WTC11 (cell line): ENCODE measurements around the gene PTPRH.

ENCODE experiments used
- AFF4 ChIP-seq: sonication (generic); formaldehyde crosslinking; IDR thresholded peaks from 2 replicates; pipeline ENCODE4 v1.8.1; 2023; ENCODE audit warnings: mild to moderate bottlenecking, missing genetic modification reagents, borderline replicate concordance
- ATF2 ChIP-seq: sonication (generic); formaldehyde crosslinking; IDR thresholded peaks from 2 replicates; pipeline ENCODE4 v1.8.1; 2022; ENCODE audit warnings: low read depth, missing genetic modification reagents, borderline replicate concordance
- ATF3 ChIP-seq: sonication (generic); formaldehyde crosslinking; conservative IDR thresholded peaks from 2 replicates; pipeline ENCODE4 v1.8.1; 2022; ENCODE audit warnings: mild to moderate bottlenecking, missing genetic modification reagents
- CREB1 ChIP-seq: sonication (generic); formaldehyde crosslinking; IDR thresholded peaks from 2 replicates; pipeline ENCODE4 v1.8.0; 2023; ENCODE audit warnings: mild to moderate bottlenecking, missing genetic modification reagents
- CTCF ChIP-seq: fragments of 200-600 bp; IDR thresholded peaks from 2 replicates; pipeline ENCODE4 v1.8.0; 2022; ENCODE audit warnings: antibody characterized with exemption
- ESRRA ChIP-seq: sonication (generic); formaldehyde crosslinking; IDR thresholded peaks from 2 replicates; pipeline ENCODE4 v1.8.1; 2022; ENCODE audit warnings: mild to moderate bottlenecking, missing genetic modification reagents, borderline replicate concordance
- JUN ChIP-seq: sonication (generic); formaldehyde crosslinking; IDR thresholded peaks from 2 replicates; pipeline ENCODE4 v1.8.0; 2023; ENCODE audit warnings: mild to moderate bottlenecking, missing genetic modification reagents
- NFATC4 ChIP-seq: fragments of 250-450 bp; sonication (Bioruptor Pico); IDR thresholded peaks from 2 replicates; pipeline ENCODE4 v1.9.0; 2021; ENCODE audit warnings: mild to moderate bottlenecking
- NR2C2 ChIP-seq: sonication (generic); formaldehyde crosslinking; IDR thresholded peaks from 2 replicates; pipeline ENCODE4 v1.8.0; 2022; ENCODE audit warnings: mild to moderate bottlenecking, missing genetic modification reagents
- PRDM15 ChIP-seq: sonication (generic); formaldehyde crosslinking; IDR thresholded peaks from 2 replicates; pipeline ENCODE4 v1.8.0; 2022; ENCODE audit warnings: missing genetic modification reagents
- PREB ChIP-seq: sonication (generic); formaldehyde crosslinking; IDR thresholded peaks from 2 replicates; pipeline ENCODE4 v1.8.1; 2022; ENCODE audit warnings: mild to moderate bottlenecking, missing genetic modification reagents, moderate library complexity, borderline replicate concordance
- USF1 ChIP-seq: sonication (generic); formaldehyde crosslinking; IDR thresholded peaks from 2 replicates; pipeline ENCODE4 v1.8.0; 2022; ENCODE audit warnings: mild to moderate bottlenecking, missing genetic modification reagents
- ZNF263 ChIP-seq: sonication (generic); formaldehyde crosslinking; IDR thresholded peaks from 2 replicates; pipeline ENCODE4 v1.8.1; 2022; ENCODE audit warnings: low read depth, mild to moderate bottlenecking, moderate library complexity, missing genetic modification reagents
- ZNF512 ChIP-seq: sonication (generic); formaldehyde crosslinking; IDR thresholded peaks from 2 replicates; pipeline ENCODE4 v1.8.1; 2022; ENCODE audit warnings: missing genetic modification reagents, borderline replicate concordance

- TF ChIP-seq ZNF263 (no peak), JUN (CRISPR knock-in tag) (no peak), CREB1 (no peak), AFF4 (CRISPR knock-in tag) (no peak), CTCF (no peak), PRDM15 (CRISPR knock-in tag) (no peak), ESRRA (CRISPR knock-in tag) (no peak), ZNF512 (CRISPR knock-in tag) (no peak), USF1 (CRISPR knock-in tag) (no peak), NFATC4 (CRISPR knock-in tag) (no peak), NR2C2 (CRISPR knock-in tag) (no peak), ATF3 (CRISPR knock-in tag) (no peak), PREB (CRISPR knock-in tag) (no peak), ATF2 (CRISPR knock-in tag) (no peak)
These were observed 23.2 kb downstream of the PTPRH start for GRCh38 chr19:55186080-55186479.
